Measurements from ENCODE around the gene NRL. TPM values are rescaled to one million over a fixed set of nuclear protein-coding genes. Genes with fewer than 3 reads are reported as not detected.

NRL gene
- total RNA-seq, 1 donor from 2014 or later = 0.48 TPM

GRCh38 chr14:24103451-24103850 is 11.3 kb downstream of the NRL start:
- FAIRE-seq = no peak
- Mint-ChIP-seq H3K9me3 (ENCODE audit: unreplicated experiment) (no peaks in the 10 kb centered on the region), H3K27ac (ENCODE audit: unreplicated experiment) (peak overlapping the region; percentile 69)

GRCh38 chr14:24102357-24103048 is 12.2 kb downstream of the NRL start:
- no peak overlapping the region for H3K4me3 Mint-ChIP-seq (ENCODE audit: unreplicated experiment)
- H3K4me1 Mint-ChIP-seq (ENCODE audit: low read depth, unreplicated experiment) = peaks cover 2% of the 10 kb centered on the region

More at GRCh38 chr14:24103451-24103850, 11.3 kb downstream of the NRL start:
- H4K20me1 ChIP-seq (ENCODE audit: insufficient read depth, low read length) = no peaks in the 10 kb centered on the region
- Mint-ChIP-seq H3K27me3 (ENCODE audit: low read depth, unreplicated experiment) (no peaks in the 10 kb centered on the region), H3K4me3 (ENCODE audit: unreplicated experiment) (no peak overlapping the region), H3K36me3 (ENCODE audit: low read depth, unreplicated experiment) (peaks cover 45% of the 10 kb centered on the region), H3K4me1 (ENCODE audit: low read depth, unreplicated experiment) (peaks cover 2% of the 10 kb centered on the region)
- H3K4me1 ChIP-seq (ENCODE audit: insufficient read depth, low read length) = no peaks in the 10 kb centered on the region
- no peaks in the 10 kb centered on the region for H3K36me3 ChIP-seq (ENCODE audit: insufficient read depth, low read length)
- H3K4me3 ChIP-seq (ENCODE audit: insufficient read depth, low read depth, low read length) = no peak overlapping the region
- no peak for DNase-seq (ENCODE audit: low read depth)
- H2AFZ ChIP-seq (ENCODE audit: low read depth, low read length) = no peak overlapping the region
- H3K9me3 ChIP-seq (ENCODE audit: insufficient read depth, low read depth, low read length) = no peaks in the 10 kb centered on the region
- no peaks in the 10 kb centered on the region for H3K27me3 ChIP-seq (ENCODE audit: insufficient read depth, low read length)
- TF ChIP-seq EZH2 (IDR thresholded peaks at IDR 0.05; ENCODE audit: insufficient read depth, low read length) = no peak
- TF ChIP-seq, protein P1, sequence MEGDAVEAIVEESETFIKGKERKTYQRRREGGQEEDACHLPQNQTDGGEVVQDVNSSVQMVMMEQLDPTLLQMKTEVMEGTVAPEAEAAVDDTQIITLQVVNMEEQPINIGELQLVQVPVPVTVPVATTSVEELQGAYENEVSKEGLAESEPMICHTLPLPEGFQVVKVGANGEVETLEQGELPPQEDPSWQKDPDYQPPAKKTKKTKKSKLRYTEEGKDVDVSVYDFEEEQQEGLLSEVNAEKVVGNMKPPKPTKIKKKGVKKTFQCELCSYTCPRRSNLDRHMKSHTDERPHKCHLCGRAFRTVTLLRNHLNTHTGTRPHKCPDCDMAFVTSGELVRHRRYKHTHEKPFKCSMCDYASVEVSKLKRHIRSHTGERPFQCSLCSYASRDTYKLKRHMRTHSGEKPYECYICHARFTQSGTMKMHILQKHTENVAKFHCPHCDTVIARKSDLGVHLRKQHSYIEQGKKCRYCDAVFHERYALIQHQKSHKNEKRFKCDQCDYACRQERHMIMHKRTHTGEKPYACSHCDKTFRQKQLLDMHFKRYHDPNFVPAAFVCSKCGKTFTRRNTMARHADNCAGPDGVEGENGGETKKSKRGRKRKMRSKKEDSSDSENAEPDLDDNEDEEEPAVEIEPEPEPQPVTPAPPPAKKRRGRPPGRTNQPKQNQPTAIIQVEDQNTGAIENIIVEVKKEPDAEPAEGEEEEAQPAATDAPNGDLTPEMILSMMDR (IDR thresholded peaks at IDR 0.05; ENCODE audit: insufficient read depth, low read depth, low read length) = no peak
- H3K79me2 ChIP-seq (ENCODE audit: insufficient read depth, low read length) = no peaks in the 10 kb centered on the region
- H3K4me2 ChIP-seq (ENCODE audit: low read length) = no peak overlapping the region
- H3K9ac ChIP-seq (ENCODE audit: low read length) = no peak overlapping the region
- H3K27ac ChIP-seq (ENCODE audit: low read depth, low read length) = no peak overlapping the region

More at GRCh38 chr14:24102357-24103048, 12.2 kb downstream of the NRL start:
- no peak overlapping the region for H2AFZ ChIP-seq (ENCODE audit: low read depth, low read length)
- no peaks in the 10 kb centered on the region for H3K4me1 ChIP-seq (ENCODE audit: insufficient read depth, low read length)
- no peak overlapping the region for H3K4me2 ChIP-seq (ENCODE audit: low read length)
- no peaks in the 10 kb centered on the region for H4K20me1 ChIP-seq (ENCODE audit: insufficient read depth, low read length)
- TF ChIP-seq, protein P1 (IDR thresholded peaks at IDR 0.05; ENCODE audit: insufficient read depth, low read depth, low read length) = no peak
- TF ChIP-seq EZH2 (IDR thresholded peaks at IDR 0.05; ENCODE audit: insufficient read depth, low read length) = no peak
- DNase-seq (ENCODE audit: low read depth) (no peak), FAIRE-seq (no peak)
- H3K36me3 ChIP-seq (ENCODE audit: insufficient read depth, low read length) = no peaks in the 10 kb centered on the region
- H3K27me3 ChIP-seq (ENCODE audit: insufficient read depth, low read length) = no peaks in the 10 kb centered on the region
- no peak overlapping the region for H3K27ac ChIP-seq (ENCODE audit: low read depth, low read length)
- H3K9ac ChIP-seq (ENCODE audit: low read length) = no peak overlapping the region
- no peaks in the 10 kb centered on the region for H3K9me3 ChIP-seq (ENCODE audit: insufficient read depth, low read depth, low read length)
- H3K4me3 ChIP-seq (ENCODE audit: insufficient read depth, low read depth, low read length) = no peak overlapping the region
- peaks cover 45% of the 10 kb centered on the region for H3K36me3 Mint-ChIP-seq (ENCODE audit: low read depth, unreplicated experiment)
- H3K79me2 ChIP-seq (ENCODE audit: insufficient read depth, low read length) = no peaks in the 10 kb centered on the region
- no peak overlapping the region for H3K27ac Mint-ChIP-seq (ENCODE audit: unreplicated experiment)
- no peaks in the 10 kb centered on the region for H3K27me3 Mint-ChIP-seq (ENCODE audit: low read depth, unreplicated experiment)
- H3K9me3 Mint-ChIP-seq (ENCODE audit: unreplicated experiment) = no peaks in the 10 kb centered on the region
